Testis (tissue), 5 donors: ENCODE data around the gene TRPM3. TPM values are rescaled to one million over a fixed set of nuclear protein-coding genes. Genes with fewer than 3 reads are reported as not detected.

ENCODE experiments used
- DNase-seq: peaks from one replicate; pipeline ENCODE4 v3.0.0-alpha.2; 2019
- H3K27ac ChIP-seq, 2 donors: fragments of 200-600 bp; sonication (generic); one replicate each; pipeline ENCODE4 v1.5.1; 2019
- H3K27me3 ChIP-seq: fragments of 200-600 bp; sonication (generic); one replicate; pipeline ENCODE4 v1.5.1; 2019
- H3K36me3 ChIP-seq: fragments of 200-600 bp; sonication (generic); one replicate; pipeline ENCODE4 v1.5.1; 2017; ENCODE audit warnings: low read depth; ENCODE audit errors: missing control alignments
- H3K4me1 ChIP-seq: fragments of 200-600 bp; sonication (generic); one replicate; pipeline ENCODE4 v1.5.1; 2019
- H3K4me3 ChIP-seq, 2 donors: fragments of 200-600 bp; sonication (generic); one replicate each; pipeline ENCODE4 v1.5.1; 2017 to 2019
- H3K9me3 ChIP-seq: fragments of 200-600 bp; sonication (generic); one replicate; pipeline ENCODE4 v1.5.1; 2017
- CTCF ChIP-seq, 3 experiments: fragments of 450-650 bp in 2 of 3; fragments of 200-600 bp in 1 of 3; sonication (generic) in 1 of 3; IDR thresholded peaks; one replicate each; pipeline ENCODE4 v1.5.1; 2016 to 2019; ENCODE audit warnings: antibody characterized with exemption in 3 of 3, mild to moderate bottlenecking in 2 of 3, moderate library complexity in 1 of 3
- POLR2A ChIP-seq: fragments of 450-650 bp; IDR thresholded peaks from one replicate; pipeline ENCODE4 v1.6.1; 2017; ENCODE audit warnings: antibody characterized with exemption, mild to moderate bottlenecking, moderate library complexity
- WGBS, 2 donors: methylation state at CpG; one replicate each; pipeline ENCODE4 v1.1.5; 2018; 5-methylcytosine and 5-hydroxymethylcytosine counted together
- intact Hi-C: fragments of 100-400 bp; cut with DNase I; formaldehyde crosslinking; loops from one replicate; pipeline ENCODE4 v1.15.1; 2023; ENCODE audit warnings: low total_unique reads
- long read RNA-seq, 2 donors: transcript quantifications; one replicate each; lab custom pipeline, GENCODE V29; 2026
- polyA plus RNA-seq: library from polyadenylated mRNA; stranded (reverse); fragments of 350-450 nt; fragmentation: Illumina TruSeq; extraction: RNeasy Lipid Tissue Mini Kit (QIAGEN cat#74804); gene quantifications from one replicate; pipeline ENCODE4 v1.2.3, GENCODE V29; 2014; ENCODE audit warnings: low read depth, low replicate concordance; ENCODE audit not compliant: insufficient read depth
- total RNA-seq, 2 donors: library from RNA; depleted of rRNA; stranded (reverse); fragments of >200 nt; gene quantifications; one replicate each; pipeline ENCODE4 v1.2.3, GENCODE V29; 2016

TRPM3 gene
- total RNA-seq (10 to 100 TPM; 43.9 to 54.3 TPM), polyA plus RNA-seq (4.1 TPM)
- long read RNA-seq, donor 1 = 0 reads
- long read RNA-seq, donor 2 = 0 reads

- H3K27ac ChIP-seq = no peak within 1 kb of the TSS
These were observed at the start of gene TRPM3 for GRCh38 chr9:71121275-71122021. Gene TRPM3, minus strand, starts transcription at chr9:71121621. Its CDS starts 267 bp downstream, at chr9:71121354.

GRCh38 chr9:71168418-71168817 is 47.0 kb upstream of the TRPM3 start:
- Histone ChIP-seq H3K27ac (no peak overlapping the region), H3K36me3 (no peaks in the 10 kb centered on the region), H3K4me1 (no peaks in the 10 kb centered on the region), H3K9me3 (no peaks in the 10 kb centered on the region), H3K27me3 (no peaks in the 10 kb centered on the region), H3K4me3 (no peak overlapping the region)
- intact Hi-C loops = no loop called here
- TF ChIP-seq POLR2A (no peak), CTCF (IDR thresholded peaks at IDR 0.05) (no peak)
- DNase-seq = no peak

More at GRCh38 chr9:71121275-71122021, at the start of gene TRPM3:
- intact Hi-C loops = no loop called here
- no peaks in the 10 kb centered on the region for H3K27me3 ChIP-seq
- H3K4me1 ChIP-seq = no peaks in the 10 kb centered on the region
- no peaks in the 10 kb centered on the region for H3K36me3 ChIP-seq
- no peak for DNase-seq
- 9 to 15% methylated on average over 18 to 19 of the region's 19 CpGs for WGBS, 2 donors
- no peak for TF ChIP-seq POLR2A
- H3K4me3 ChIP-seq = no peak within 1 kb of the TSS
- H3K9me3 ChIP-seq = no peaks in the 10 kb centered on the region

- intact Hi-C loops = no loop called here
- Histone ChIP-seq H3K4me1 (no peaks in the 10 kb centered on the region), H3K4me3 (no peak overlapping the region), H3K27ac (no peak overlapping the region), H3K27me3 (no peaks in the 10 kb centered on the region), H3K9me3 (no peaks in the 10 kb centered on the region), H3K36me3 (no peaks in the 10 kb centered on the region)
- TF ChIP-seq POLR2A (no peak), CTCF (IDR thresholded peaks at IDR 0.05) (no peak)
- 88 to 95% methylated on average over 2 of the region's 2 CpGs for WGBS, 2 donors
- no peak for DNase-seq
These were observed 40.7 kb upstream of the TRPM3 start for GRCh38 chr9:71162126-71162525.

- no peaks in the 10 kb centered on the region for H3K36me3 ChIP-seq
- H3K4me1 ChIP-seq = no peaks in the 10 kb centered on the region
- no peak overlapping the region for H3K4me3 ChIP-seq
- no peak for TF ChIP-seq POLR2A
- no peak for TF ChIP-seq CTCF (IDR thresholded peaks at IDR 0.05)
- intact Hi-C loops = no loop called here
- H3K9me3 ChIP-seq = no peaks in the 10 kb centered on the region
- H3K27ac ChIP-seq = no peak overlapping the region
- WGBS, 2 donors = 88 to 89% methylated on average over 1 of the region's 1 CpG
- no peak for DNase-seq
- H3K27me3 ChIP-seq = no peaks in the 10 kb centered on the region
These were observed 36.3 kb upstream of the TRPM3 start for GRCh38 chr9:71157731-71158130.

- 33 to 37% methylated on average over 2 of the region's 2 CpGs for WGBS, 2 donors
- intact Hi-C loops = no loop called here
These were observed 25.9 kb upstream of the TRPM3 start for GRCh38 chr9:71147368-71147767.

More at GRCh38 chr9:71147368-71147767, 25.9 kb upstream of the TRPM3 start:
- Histone ChIP-seq H3K9me3 (no peaks in the 10 kb centered on the region), H3K4me3 (no peak overlapping the region), H3K27me3 (no peaks in the 10 kb centered on the region), H3K4me1 (no peaks in the 10 kb centered on the region), H3K27ac (no peak overlapping the region), H3K36me3 (no peaks in the 10 kb centered on the region)
- DNase-seq = no peak
- no peak for TF ChIP-seq CTCF (IDR thresholded peaks at IDR 0.05)
- TF ChIP-seq POLR2A = no peak
